GM23338 (cell line): ENCODE results near the gene EFCAB6. TPM values are rescaled to one million over a fixed set of nuclear protein-coding genes. Genes with fewer than 3 reads are reported as not detected.

Experiments used
- CREB1 ChIP-seq: fragments of 250-450 bp; sonication (Bioruptor Pico); IDR thresholded peaks from 2 replicates; pipeline ENCODE4 v1.5.0; 2020; ENCODE audit warnings: low read depth, mild to moderate bottlenecking, moderate library complexity
- CTCF ChIP-seq, 2 experiments: fragments of 200-600 bp in 1 of 2; sonication (generic) in 1 of 2; conservative IDR thresholded peaks; 2 replicates each; pipeline versions ENCODE4 v1.5.1 to v1.6.1; 2016 to 2017; ENCODE audit warnings: antibody characterized with exemption in 2 of 2, low read depth in 2 of 2, mild to moderate bottlenecking in 2 of 2, moderate library complexity in 1 of 2
- EZH2 ChIP-seq: fragments of 200-600 bp; sonication (generic); IDR thresholded peaks from one replicate; pipeline ENCODE4 v1.8.0; 2017; ENCODE audit warnings: antibody characterized with exemption, mild to moderate bottlenecking, low read depth; ENCODE audit not compliant: unreplicated experiment
- EZH2phosphoT487 ChIP-seq: fragments of 200-600 bp; sonication (generic); IDR thresholded peaks from one replicate; pipeline ENCODE4 v1.8.1; 2018; ENCODE audit warnings: antibody characterized with exemption; ENCODE audit not compliant: unreplicated experiment
- JUNB ChIP-seq: IDR thresholded peaks from one replicate; pipeline ENCODE4 v1.6.1; 2016; ENCODE audit warnings: antibody characterized with exemption; ENCODE audit not compliant: unreplicated experiment
- NANOG ChIP-seq: IDR thresholded peaks from 2 replicates; pipeline ENCODE4 v1.6.1; 2016; ENCODE audit warnings: antibody characterized with exemption, borderline replicate concordance
- polyA plus RNA-seq: library from polyadenylated mRNA; unstranded; fragments of >200 nt; fragmentation: Nextera tagmentation; extraction: Ambion mirVana; gene quantifications from 2 replicates; pipeline ENCODE4 v1.2.1, GENCODE V29; 2016
- total RNA-seq: library from RNA; depleted of rRNA; stranded (reverse); fragments of >200 nt; shearing (Covaris generic); gene quantifications from 2 replicates; pipeline ENCODE4 v1.2.3, GENCODE V29; 2014
- TF ChIP-seq, protein P1 (sequence below): fragments of 250-450 bp; sonication (Bioruptor Pico); IDR thresholded peaks from 2 replicates; pipeline ENCODE4 v1.5.0; 2020; ENCODE audit warnings: mild to moderate bottlenecking, moderate library complexity

EFCAB6 gene
- total and polyA plus RNA-seq, 2 experiments from 2014 or later: 1.1 to 1.8 TPM

DNA sequence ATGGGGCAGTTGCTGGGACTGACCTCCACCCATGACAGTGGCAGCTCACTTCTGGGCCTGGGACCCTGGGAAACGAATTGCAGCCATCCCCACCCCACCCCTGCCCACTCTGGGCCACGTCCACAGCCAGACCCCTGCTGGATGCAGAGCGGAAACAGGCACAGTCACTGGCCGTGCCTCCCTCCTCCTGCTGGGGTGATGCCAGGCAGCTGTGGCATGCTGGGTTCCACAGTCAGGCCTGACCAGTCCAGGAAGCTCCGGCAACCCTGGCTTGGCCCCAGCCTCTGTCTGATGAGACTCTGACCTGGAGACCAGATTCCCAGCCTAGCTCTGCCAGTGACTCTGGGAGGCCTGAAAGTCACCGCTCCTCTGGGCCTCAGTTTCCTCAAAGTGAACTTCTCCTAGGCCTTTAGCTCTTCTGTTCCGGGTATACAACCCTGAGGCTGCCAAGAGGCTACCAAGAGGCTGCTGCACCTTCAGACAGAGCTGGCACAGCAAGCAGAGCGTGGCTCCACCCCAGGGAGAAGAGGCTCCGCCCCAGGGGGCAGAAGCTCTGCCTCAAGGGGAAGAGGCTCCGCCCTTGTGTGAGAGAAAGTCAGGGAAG, 41.3 kb upstream of the EFCAB6 start (continued):
- TF ChIP-seq, protein P1, sequence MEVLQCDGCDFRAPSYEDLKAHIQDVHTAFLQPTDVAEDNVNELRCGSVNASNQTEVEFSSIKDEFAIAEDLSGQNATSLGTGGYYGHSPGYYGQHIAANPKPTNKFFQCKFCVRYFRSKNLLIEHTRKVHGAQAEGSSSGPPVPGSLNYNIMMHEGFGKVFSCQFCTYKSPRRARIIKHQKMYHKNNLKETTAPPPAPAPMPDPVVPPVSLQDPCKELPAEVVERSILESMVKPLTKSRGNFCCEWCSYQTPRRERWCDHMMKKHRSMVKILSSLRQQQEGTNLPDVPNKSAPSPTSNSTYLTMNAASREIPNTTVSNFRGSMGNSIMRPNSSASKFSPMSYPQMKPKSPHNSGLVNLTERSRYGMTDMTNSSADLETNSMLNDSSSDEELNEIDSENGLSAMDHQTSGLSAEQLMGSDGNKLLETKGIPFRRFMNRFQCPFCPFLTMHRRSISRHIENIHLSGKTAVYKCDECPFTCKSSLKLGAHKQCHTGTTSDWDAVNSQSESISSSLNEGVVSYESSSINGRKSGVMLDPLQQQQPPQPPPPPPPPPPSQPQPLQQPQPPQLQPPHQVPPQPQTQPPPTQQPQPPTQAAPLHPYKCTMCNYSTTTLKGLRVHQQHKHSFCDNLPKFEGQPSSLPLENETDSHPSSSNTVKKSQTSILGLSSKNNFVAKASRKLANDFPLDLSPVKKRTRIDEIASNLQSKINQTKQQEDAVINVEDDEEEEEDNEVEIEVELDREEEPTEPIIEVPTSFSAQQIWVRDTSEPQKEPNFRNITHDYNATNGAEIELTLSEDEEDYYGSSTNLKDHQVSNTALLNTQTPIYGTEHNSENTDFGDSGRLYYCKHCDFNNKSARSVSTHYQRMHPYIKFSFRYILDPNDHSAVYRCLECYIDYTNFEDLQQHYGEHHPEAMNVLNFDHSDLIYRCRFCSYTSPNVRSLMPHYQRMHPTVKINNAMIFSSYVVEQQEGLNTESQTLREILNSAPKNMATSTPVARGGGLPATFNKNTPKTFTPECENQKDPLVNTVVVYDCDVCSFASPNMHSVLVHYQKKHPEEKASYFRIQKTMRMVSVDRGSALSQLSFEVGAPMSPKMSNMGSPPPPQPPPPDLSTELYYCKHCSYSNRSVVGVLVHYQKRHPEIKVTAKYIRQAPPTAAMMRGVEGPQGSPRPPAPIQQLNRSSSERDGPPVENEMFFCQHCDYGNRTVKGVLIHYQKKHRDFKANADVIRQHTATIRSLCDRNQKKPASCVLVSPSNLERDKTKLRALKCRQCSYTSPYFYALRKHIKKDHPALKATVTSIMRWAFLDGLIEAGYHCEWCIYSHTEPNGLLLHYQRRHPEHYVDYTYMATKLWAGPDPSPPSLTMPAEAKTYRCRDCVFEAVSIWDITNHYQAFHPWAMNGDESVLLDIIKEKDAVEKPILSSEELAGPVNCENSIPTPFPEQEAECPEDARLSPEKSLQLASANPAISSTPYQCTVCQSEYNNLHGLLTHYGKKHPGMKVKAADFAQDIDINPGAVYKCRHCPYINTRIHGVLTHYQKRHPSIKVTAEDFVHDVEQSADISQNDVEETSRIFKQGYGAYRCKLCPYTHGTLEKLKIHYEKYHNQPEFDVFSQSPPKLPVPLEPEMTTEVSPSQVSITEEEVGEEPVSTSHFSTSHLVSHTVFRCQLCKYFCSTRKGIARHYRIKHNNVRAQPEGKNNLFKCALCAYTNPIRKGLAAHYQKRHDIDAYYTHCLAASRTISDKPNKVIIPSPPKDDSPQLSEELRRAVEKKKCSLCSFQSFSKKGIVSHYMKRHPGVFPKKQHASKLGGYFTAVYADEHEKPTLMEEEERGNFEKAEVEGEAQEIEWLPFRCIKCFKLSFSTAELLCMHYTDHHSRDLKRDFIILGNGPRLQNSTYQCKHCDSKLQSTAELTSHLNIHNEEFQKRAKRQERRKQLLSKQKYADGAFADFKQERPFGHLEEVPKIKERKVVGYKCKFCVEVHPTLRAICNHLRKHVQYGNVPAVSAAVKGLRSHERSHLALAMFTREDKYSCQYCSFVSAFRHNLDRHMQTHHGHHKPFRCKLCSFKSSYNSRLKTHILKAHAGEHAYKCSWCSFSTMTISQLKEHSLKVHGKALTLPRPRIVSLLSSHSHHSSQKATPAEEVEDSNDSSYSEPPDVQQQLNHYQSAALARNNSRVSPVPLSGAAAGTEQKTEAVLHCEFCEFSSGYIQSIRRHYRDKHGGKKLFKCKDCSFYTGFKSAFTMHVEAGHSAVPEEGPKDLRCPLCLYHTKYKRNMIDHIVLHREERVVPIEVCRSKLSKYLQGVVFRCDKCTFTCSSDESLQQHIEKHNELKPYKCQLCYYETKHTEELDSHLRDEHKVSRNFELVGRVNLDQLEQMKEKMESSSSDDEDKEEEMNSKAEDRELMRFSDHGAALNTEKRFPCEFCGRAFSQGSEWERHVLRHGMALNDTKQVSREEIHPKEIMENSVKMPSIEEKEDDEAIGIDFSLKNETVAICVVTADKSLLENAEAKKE (CRISPR knock-in tag): no peak
- no peak for TF ChIP-seq CREB1 (CRISPR knock-in tag)
- TF ChIP-seq EZH2phosphoT487: no peak
- no peak for TF ChIP-seq JUNB
- TF ChIP-seq EZH2: no peak
- no peak for TF ChIP-seq NANOG
- no peak for TF ChIP-seq CTCF (conservative IDR thresholded peaks at IDR 0.05; ENCODE audit: low read depth in 2 of 2)
